Smooth muscle cell of bladder (primary cell): ENCODE measurements around the gene MROH2B. TPM values are rescaled to one million over a fixed set of nuclear protein-coding genes. Genes with fewer than 3 reads are reported as not detected.

Experiments
- total RNA-seq: library from RNA; depleted of rRNA; stranded (reverse); fragments of >200 nt; gene quantifications from 2 replicates; pipeline ENCODE4 v1.2.3, GENCODE V29; 2014

MROH2B gene
- not detected in 2 replicates for total RNA-seq

DNA sequence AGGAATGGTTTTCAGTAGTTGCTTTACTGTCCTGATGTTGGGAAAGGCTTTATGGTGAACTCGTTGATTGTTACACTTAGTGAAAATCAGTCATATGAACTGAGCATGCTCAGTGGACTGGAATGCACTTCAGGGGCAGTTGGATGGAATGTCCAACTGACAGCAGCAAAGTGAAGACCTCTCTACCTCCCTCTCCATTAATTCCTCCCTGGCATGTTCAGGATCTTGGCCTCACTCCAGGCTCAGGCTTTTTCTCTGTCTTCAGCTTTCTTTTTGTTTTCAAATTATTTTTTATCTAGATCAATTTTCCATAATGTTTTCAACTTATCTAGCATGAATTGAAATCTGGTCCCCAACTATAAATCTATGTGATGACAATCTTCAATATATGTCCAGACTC, at the start of gene MROH2B:
TSS of gene MROH2B (minus strand) at position 101 of the 400 bp plus-strand sequence. CDS start 490 bp downstream, outside the sequence.

Other genes with a start within 250 kb of the MROH2B start
- gene RPL37, start 236.1 kb downstream of the MROH2B start, total RNA-seq: 3,252 and 3,508 TPM in 2 replicates
- 7.0 and 9.6 TPM in 2 replicates for gene CARD6, start 230.0 kb downstream of the MROH2B start, total RNA-seq
- 1.1 and 4.0 TPM in 2 replicates for gene C7, start 161.8 kb downstream of the MROH2B start, total RNA-seq
- gene C6, start 142.2 kb upstream of the MROH2B start, total RNA-seq: 0.14 and 0.28 TPM in 2 replicates